Muscle of leg (tissue), 11 donors: ENCODE measurements around the gene SMAD3. TPM values are rescaled to one million over a fixed set of nuclear protein-coding genes. Genes with fewer than 3 reads are reported as not detected.
A peak's percentile ranks its signal among the peaks of the same experiment; 100 is the strongest.

ENCODE experiments used
- DNase-seq: peaks from one replicate; pipeline ENCODE4 v3.0.0; 2013
- H3K27ac ChIP-seq: one replicate; pipeline ENCODE4 v1.5.1; 2013; ENCODE audit warnings: mild to moderate bottlenecking, low read length, control low read depth
- H3K27me3 ChIP-seq: one replicate; pipeline ENCODE4 v1.6.1; 2013; ENCODE audit warnings: low read length; ENCODE audit not compliant: control insufficient read depth, insufficient read depth
- H3K36me3 ChIP-seq: one replicate; pipeline ENCODE4 v1.6.1; 2013; ENCODE audit warnings: low read length; ENCODE audit not compliant: control insufficient read depth, insufficient read depth
- H3K4me1 ChIP-seq: one replicate; pipeline ENCODE4 v1.6.1; 2013; ENCODE audit warnings: low read length; ENCODE audit not compliant: control insufficient read depth, insufficient read depth
- H3K4me3 ChIP-seq: one replicate; pipeline ENCODE4 v1.5.1; 2013; ENCODE audit warnings: low read length, control low read depth
- H3K9me3 ChIP-seq: replicated peaks from 2 replicates; pipeline ENCODE4 v1.6.1; 2013; ENCODE audit warnings: low read depth, low read length; ENCODE audit not compliant: control insufficient read depth
- WGBS: methylation state at CpG from one replicate; pipeline ENCODE4 v1.1.5; 2013; ENCODE audit warnings: missing lambda C conversion rate; ENCODE audit not compliant: insufficient coverage; 5-methylcytosine and 5-hydroxymethylcytosine counted together
- polyA plus RNA-seq, 8 donors: library from polyadenylated mRNA; unstranded; fragments of 120-200 nt; gene quantifications; one replicate each; pipeline versions ENCODE4 v1.2.1 to v1.2.3, GENCODE V29; 2013; ENCODE audit warnings: inconsistent platforms in 1 of 8, low replicate concordance in 1 of 8; ENCODE audit not compliant: insufficient read length in 8 of 8, insufficient read depth in 1 of 8
- total RNA-seq: library from RNA; stranded (reverse); fragments of 120-200 nt; gene quantifications from one replicate; pipeline ENCODE4 v1.2.4, GENCODE V29; 2013

Gene SMAD3
- total and polyA plus RNA-seq, 9 donors, result 18.3 to 34.0 (median 25.8) TPM

DNA sequence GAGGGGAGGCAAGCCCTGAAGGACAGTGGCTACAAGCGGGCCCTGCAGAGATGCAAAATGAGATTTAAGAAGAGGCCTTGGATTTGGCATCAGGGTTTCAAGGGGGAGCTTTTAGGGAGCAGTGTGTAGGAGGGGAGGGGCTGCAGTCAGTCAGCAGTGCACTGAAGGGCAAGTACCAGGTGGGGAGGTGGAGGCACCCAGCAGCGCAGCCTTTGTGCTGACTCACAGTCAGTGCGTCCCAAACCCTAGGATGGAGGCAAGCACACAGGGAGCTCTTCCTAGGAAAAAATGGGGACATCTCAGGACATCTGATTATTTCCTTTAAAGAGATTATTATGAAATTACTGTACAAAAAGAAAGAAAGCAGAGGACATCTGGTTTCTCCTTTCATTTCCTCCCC, 109.0 kb downstream of the SMAD3 start:
- DNase-seq, result no peak
- no peak overlapping the region for H3K27ac ChIP-seq
- no peaks in the 10 kb centered on the region for H3K9me3 ChIP-seq
- 100% methylated on average over 2 of the region's 3 CpGs for WGBS
- H3K4me1 ChIP-seq, result peaks cover 49% of the 10 kb centered on the region
- H3K4me3 ChIP-seq, result no peak overlapping the region
- H3K36me3 ChIP-seq, result peaks cover 40% of the 10 kb centered on the region
- H3K27me3 ChIP-seq, result no peaks in the 10 kb centered on the region

- DNase-seq, result no peak
- H3K4me3 ChIP-seq, result no peak overlapping the region
- 71% methylated on average over 6 of the region's 9 CpGs for WGBS
- no peak overlapping the region for H3K27ac ChIP-seq
- peaks cover 46% of the 10 kb centered on the region for H3K4me1 ChIP-seq
- H3K9me3 ChIP-seq, result no peaks in the 10 kb centered on the region
- no peaks in the 10 kb centered on the region for H3K27me3 ChIP-seq
- H3K36me3 ChIP-seq, result peaks cover 46% of the 10 kb centered on the region
Observed at GRCh38 chr15:67174864-67175573, 109.6 kb downstream of the SMAD3 start.

DNA sequence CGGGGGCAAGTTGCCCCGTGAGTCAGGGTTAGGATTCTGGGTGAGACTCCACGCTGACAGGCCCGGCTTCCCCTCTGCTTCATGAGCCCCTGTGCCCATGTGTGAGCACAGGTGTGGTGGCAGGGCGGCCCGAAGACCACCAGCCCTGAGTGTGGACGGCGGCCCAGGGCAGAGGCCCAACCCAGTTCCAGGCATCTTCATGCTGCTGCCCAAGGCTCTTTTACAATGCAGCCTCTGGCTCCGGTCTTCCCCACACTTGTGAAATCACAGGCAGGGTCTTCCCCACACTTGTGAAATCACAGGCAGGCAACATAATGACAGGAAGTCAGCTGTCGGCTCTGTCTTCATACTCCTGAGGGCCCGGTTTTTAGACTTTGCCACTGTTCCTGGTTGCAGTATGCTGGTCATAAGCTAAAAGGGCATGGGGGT, 110.3 kb downstream of the SMAD3 start:
- WGBS, result 46% methylated on average over 11 of the region's 11 CpGs
- H3K27me3 ChIP-seq, result no peaks in the 10 kb centered on the region
- no peak overlapping the region for H3K27ac ChIP-seq
- no peaks in the 10 kb centered on the region for H3K9me3 ChIP-seq
- no peak overlapping the region for H3K4me3 ChIP-seq
- DNase-seq, result peak; percentile 64
- peaks cover 40% of the 10 kb centered on the region for H3K4me1 ChIP-seq
- peaks cover 44% of the 10 kb centered on the region for H3K36me3 ChIP-seq

DNA sequence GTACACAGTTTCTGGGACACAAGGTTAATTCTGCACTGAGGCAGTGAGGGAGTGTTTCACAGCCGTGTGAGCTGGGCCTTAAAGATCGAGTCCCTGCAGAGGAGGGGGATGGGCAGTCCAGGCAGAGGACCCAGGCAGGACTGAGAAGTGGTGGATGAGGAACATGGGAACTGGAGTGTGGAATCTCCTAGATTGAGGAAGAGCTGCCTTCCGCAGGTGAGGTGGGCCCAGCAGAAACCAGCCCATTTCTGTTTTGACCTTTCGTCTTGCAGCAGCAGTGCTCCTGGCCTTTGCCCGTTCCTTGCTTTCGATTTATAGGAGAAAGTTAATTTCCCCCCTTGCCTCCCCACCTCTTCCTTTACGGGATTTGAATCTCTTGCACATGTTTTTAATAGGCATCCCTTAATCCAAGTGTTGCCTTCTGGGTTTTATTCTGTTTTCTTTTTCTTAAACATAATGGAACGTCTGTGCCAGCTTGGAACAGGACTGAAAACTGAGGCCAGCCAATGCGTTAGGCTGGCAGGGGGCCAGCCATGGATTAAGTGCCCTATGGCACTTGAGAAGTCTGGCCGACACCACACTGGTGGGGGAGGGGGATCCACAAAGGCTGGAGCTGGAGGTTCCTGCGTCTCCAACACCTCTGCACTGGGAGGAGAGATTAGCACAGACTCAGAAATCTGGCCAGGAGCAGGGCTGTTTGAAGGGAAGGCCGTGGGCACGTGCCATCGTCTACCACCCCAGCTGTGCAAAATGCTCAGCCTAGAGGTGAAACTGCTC, 111.0 kb downstream of the SMAD3 start:
- Histone ChIP-seq H3K9me3 (no peaks in the 10 kb centered on the region), H3K36me3 (peaks cover 45% of the 10 kb centered on the region), H3K27ac (no peak overlapping the region), H3K4me1 (peaks cover 39% of the 10 kb centered on the region), H3K27me3 (no peaks in the 10 kb centered on the region), H3K4me3 (no peak overlapping the region)
- peak; percentile 69 for DNase-seq
- WGBS, result 34% methylated on average over 8 of the region's 14 CpGs

DNA sequence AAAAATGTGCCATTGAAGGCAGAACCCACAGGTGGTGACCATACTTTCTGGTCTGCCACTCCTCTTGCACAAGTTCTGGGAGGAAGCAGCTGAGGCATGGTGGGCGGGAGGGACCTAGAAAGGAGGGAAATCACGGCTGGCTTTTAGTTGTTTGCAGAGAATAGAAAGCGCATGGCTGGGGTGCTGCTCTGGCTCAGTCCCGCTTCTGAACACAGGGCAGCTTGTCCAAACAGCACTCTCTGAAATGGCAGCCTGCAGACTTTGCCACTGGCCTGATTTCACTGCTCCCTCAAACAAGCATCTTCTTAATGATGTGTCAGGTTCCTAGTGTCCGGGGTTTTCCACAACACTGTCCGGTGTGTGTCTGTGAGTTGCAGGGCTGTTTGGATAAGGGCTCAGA, 112.3 kb downstream of the SMAD3 start:
- WGBS, result 57% methylated on average over 4 of the region's 6 CpGs
- H3K27ac ChIP-seq, result no peak overlapping the region
- H3K4me3 ChIP-seq, result no peak overlapping the region
- H3K9me3 ChIP-seq, result no peaks in the 10 kb centered on the region
- peaks cover 34% of the 10 kb centered on the region for H3K4me1 ChIP-seq
- peaks cover 43% of the 10 kb centered on the region for H3K36me3 ChIP-seq
- DNase-seq, result no peak
- H3K27me3 ChIP-seq, result no peaks in the 10 kb centered on the region

DNA sequence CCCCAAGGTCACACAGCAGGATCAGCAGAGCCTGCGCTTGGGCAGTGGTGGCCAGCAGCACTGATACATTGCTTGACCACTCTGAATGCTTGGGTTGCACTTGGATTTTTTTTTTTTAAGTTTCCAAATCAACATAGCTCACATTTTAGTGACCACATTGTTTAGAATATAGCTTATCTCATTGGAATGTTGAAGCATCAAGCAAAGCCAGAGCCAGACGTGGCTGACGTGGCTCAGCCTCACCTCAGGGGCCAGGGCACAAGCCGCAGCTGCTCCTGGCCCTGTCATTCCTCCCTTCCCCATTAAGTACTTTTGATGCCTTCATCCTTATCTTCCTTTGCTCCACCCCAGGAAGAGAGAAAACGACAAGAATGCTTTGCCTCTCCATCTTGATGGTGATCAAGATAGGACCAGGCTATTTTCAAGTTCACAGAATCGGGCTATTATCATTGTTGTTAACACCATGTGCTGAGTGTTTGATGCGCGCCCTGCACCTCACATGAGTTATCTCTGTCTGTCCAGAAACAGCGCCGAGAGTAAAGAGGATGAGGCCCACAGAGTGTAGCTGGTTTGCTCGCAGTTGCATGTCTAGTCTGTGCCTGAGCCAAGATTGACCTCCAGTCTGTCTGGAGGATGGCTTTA, 113.3 kb downstream of the SMAD3 start:
- H3K27ac ChIP-seq, result no peak overlapping the region
- 64% methylated on average over 9 of the region's 11 CpGs for WGBS

GRCh38 chr15:67179411-67179995, 114.1 kb downstream of the SMAD3 start:
- Histone ChIP-seq H3K4me3 (no peak overlapping the region), H3K27me3 (no peaks in the 10 kb centered on the region), H3K4me1 (peaks cover 42% of the 10 kb centered on the region), H3K27ac (no peak overlapping the region), H3K9me3 (no peaks in the 10 kb centered on the region), H3K36me3 (peaks cover 38% of the 10 kb centered on the region)
- DNase-seq, result no peak
- 90% methylated on average over 7 of the region's 9 CpGs for WGBS

More for the DNA sequence above, 113.3 kb downstream of the SMAD3 start:
- H3K36me3 ChIP-seq, result peaks cover 39% of the 10 kb centered on the region
- H3K4me1 ChIP-seq, result peaks cover 38% of the 10 kb centered on the region
- peak; percentile 72 for DNase-seq
- no peaks in the 10 kb centered on the region for H3K27me3 ChIP-seq
- no peaks in the 10 kb centered on the region for H3K9me3 ChIP-seq
- no peak overlapping the region for H3K4me3 ChIP-seq

DNA sequence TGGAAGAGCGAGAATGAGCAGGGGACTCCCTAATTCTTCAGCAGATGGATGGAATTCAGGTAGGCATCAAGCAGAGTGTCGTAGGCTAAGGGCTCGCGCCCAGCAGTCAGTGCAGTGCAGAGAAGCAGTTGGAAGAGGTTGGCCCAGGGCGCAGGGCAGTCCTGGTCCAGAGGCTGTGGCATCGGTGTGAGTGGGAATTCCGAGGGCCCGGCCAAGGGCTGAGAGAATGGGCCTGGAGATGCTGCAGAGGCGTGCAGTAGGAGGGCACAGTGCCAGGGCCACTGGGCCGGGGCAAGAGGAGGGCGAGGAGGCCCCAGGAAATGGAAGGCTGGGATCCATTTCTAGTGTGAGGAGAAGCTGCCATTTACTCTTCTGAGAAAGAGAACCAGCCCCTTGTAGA, 114.6 kb downstream of the SMAD3 start:
- no peaks in the 10 kb centered on the region for H3K27me3 ChIP-seq
- H3K27ac ChIP-seq, result no peak overlapping the region
- no peak overlapping the region for H3K4me3 ChIP-seq
- H3K36me3 ChIP-seq, result peaks cover 38% of the 10 kb centered on the region
- H3K9me3 ChIP-seq, result no peaks in the 10 kb centered on the region
- peaks cover 39% of the 10 kb centered on the region for H3K4me1 ChIP-seq
- no peak for DNase-seq
- WGBS, result 86% methylated on average over 11 of the region's 11 CpGs

- H3K36me3 ChIP-seq, result peaks cover 43% of the 10 kb centered on the region
- H3K4me3 ChIP-seq, result no peak overlapping the region
- no peaks in the 10 kb centered on the region for H3K9me3 ChIP-seq
- H3K27me3 ChIP-seq, result no peaks in the 10 kb centered on the region
- peaks cover 39% of the 10 kb centered on the region for H3K4me1 ChIP-seq
- H3K27ac ChIP-seq, result no peak overlapping the region
- no peak for DNase-seq
- WGBS, result 91% methylated on average over 7 of the region's 10 CpGs
Observed at GRCh38 chr15:67180514-67181191, 115.3 kb downstream of the SMAD3 start.
